Measurements from ENCODE around the gene CTSC.
A peak's percentile ranks its signal among the peaks of the same experiment; 100 is the strongest.
"Not testable (repeated sequence)": the region's sequence is repeated elsewhere in the genome, so short reads cannot be mapped to it uniquely, and the experiment has no call there.

Gene CTSC

GRCh38 chr11:88322881-88323280 lies 14.7 kb downstream of the CTSC start:
- peaks cover 55 to 84% of the 10 kb centered on the region in 2 donors for H3K4me1 Mint-ChIP-seq (ENCODE audit: low read depth in 2 of 2)
- H3K36me3 Mint-ChIP-seq (ENCODE audit: insufficient read depth), result peaks cover 48% of the 10 kb centered on the region
- peak overlapping the region; percentile 17 to 53 for H3K4me3 Mint-ChIP-seq
- not testable (repeated sequence) for DNase-seq; H3K27me3 Mint-ChIP-seq; H3K9me3 Mint-ChIP-seq; ATAC-seq (replicated peaks)
- peak overlapping the region in 1 of 2 donors; percentile 93 for H3K27ac Mint-ChIP-seq

GRCh38 chr11:88321412-88321811 lies 16.1 kb downstream of the CTSC start:
- Mint-ChIP-seq H3K36me3 (ENCODE audit: insufficient read depth) (peaks cover 41% of the 10 kb centered on the region), H3K27ac (peak overlapping the region in 1 of 2 donors; percentile 93), H3K4me1 (ENCODE audit: low read depth in 2 of 2) (peaks cover 47 to 75% of the 10 kb centered on the region in 2 donors), H3K4me3 (peak overlapping the region in 1 of 2 donors; percentile 53)
- not testable (repeated sequence) for H3K27me3 Mint-ChIP-seq; DNase-seq; H3K9me3 Mint-ChIP-seq; ATAC-seq (replicated peaks)

- H3K4me3 Mint-ChIP-seq, result peak overlapping the region; percentile 2 to 5
- peak overlapping the region in 1 of 2 donors; percentile 64 for H3K27ac Mint-ChIP-seq
- ATAC-seq (replicated peaks) (no peak), DNase-seq (no peak)
- H3K9me3 Mint-ChIP-seq, result no peaks in the 10 kb centered on the region
- peaks cover 38 to 70% of the 10 kb centered on the region in 2 donors for H3K4me1 Mint-ChIP-seq (ENCODE audit: low read depth in 2 of 2)
- peaks cover 29% of the 10 kb centered on the region for H3K36me3 Mint-ChIP-seq (ENCODE audit: insufficient read depth)
- no peaks in the 10 kb centered on the region for H3K27me3 Mint-ChIP-seq
These were observed 17.4 kb downstream of the CTSC start for GRCh38 chr11:88320149-88320559.

GRCh38 chr11:88318017-88318416 lies 19.5 kb downstream of the CTSC start:
- Mint-ChIP-seq H3K27me3 (no peaks in the 10 kb centered on the region), H3K9me3 (no peaks in the 10 kb centered on the region), H3K4me3 (no peak overlapping the region), H3K4me1 (ENCODE audit: low read depth in 2 of 2) (peaks cover 29 to 70% of the 10 kb centered on the region in 2 donors), H3K27ac (peak overlapping the region; percentile 23 to 65), H3K36me3 (ENCODE audit: insufficient read depth) (peaks cover 15% of the 10 kb centered on the region)
- ATAC-seq (replicated peaks) (no peak), DNase-seq (no peak)

GRCh38 chr11:88317536-88317935 lies 20.0 kb downstream of the CTSC start:
- peaks cover 13% of the 10 kb centered on the region for H3K36me3 Mint-ChIP-seq (ENCODE audit: insufficient read depth)
- peaks cover 29 to 70% of the 10 kb centered on the region in 2 donors for H3K4me1 Mint-ChIP-seq (ENCODE audit: low read depth in 2 of 2)
- no peak for DNase-seq
- H3K27me3 Mint-ChIP-seq, result no peaks in the 10 kb centered on the region
- no peak overlapping the region for H3K4me3 Mint-ChIP-seq
- ATAC-seq (replicated peaks), result no peak
- no peaks in the 10 kb centered on the region for H3K9me3 Mint-ChIP-seq
- peak overlapping the region in 1 of 2 donors; percentile 65 for H3K27ac Mint-ChIP-seq

GRCh38 chr11:88315981-88316441 lies 21.5 kb downstream of the CTSC start:
- no peak overlapping the region for H3K4me3 Mint-ChIP-seq
- peaks cover 28 to 68% of the 10 kb centered on the region in 2 donors for H3K4me1 Mint-ChIP-seq (ENCODE audit: low read depth in 2 of 2)
- peaks cover 17% of the 10 kb centered on the region for H3K36me3 Mint-ChIP-seq (ENCODE audit: insufficient read depth)
- H3K9me3 Mint-ChIP-seq, result no peaks in the 10 kb centered on the region
- H3K27me3 Mint-ChIP-seq, result no peaks in the 10 kb centered on the region
- ATAC-seq (replicated peaks) (no peak), DNase-seq (no peak)
- H3K27ac Mint-ChIP-seq, result peak overlapping the region in 1 of 2 donors; percentile 16

GRCh38 chr11:88315015-88315414 lies 22.5 kb downstream of the CTSC start:
- DNase-seq (no peak), ATAC-seq (replicated peaks) (no peak)
- peaks cover 20% of the 10 kb centered on the region for H3K36me3 Mint-ChIP-seq (ENCODE audit: insufficient read depth)
- peaks cover 24 to 64% of the 10 kb centered on the region in 2 donors for H3K4me1 Mint-ChIP-seq (ENCODE audit: low read depth in 2 of 2)
- H3K9me3 Mint-ChIP-seq, result no peaks in the 10 kb centered on the region
- H3K27me3 Mint-ChIP-seq, result no peaks in the 10 kb centered on the region
- H3K4me3 Mint-ChIP-seq, result no peak overlapping the region
- H3K27ac Mint-ChIP-seq, result peak overlapping the region; percentile 38 to 60

GRCh38 chr11:88313441-88313840 lies 24.1 kb downstream of the CTSC start:
- peaks cover 28 to 59% of the 10 kb centered on the region in 2 donors for H3K4me1 Mint-ChIP-seq (ENCODE audit: low read depth in 2 of 2)
- peak overlapping the region in 1 of 2 donors; percentile 36 for H3K4me3 Mint-ChIP-seq
- H3K27ac Mint-ChIP-seq, result peak overlapping the region; percentile 38 to 85
- peaks cover 32% of the 10 kb centered on the region for H3K36me3 Mint-ChIP-seq (ENCODE audit: insufficient read depth)
- ATAC-seq (replicated peaks) (no peak), DNase-seq (no peak)
- H3K27me3 Mint-ChIP-seq, result no peaks in the 10 kb centered on the region
- no peaks in the 10 kb centered on the region for H3K9me3 Mint-ChIP-seq

GRCh38 chr11:88312628-88313027 lies 24.9 kb downstream of the CTSC start:
- H3K27me3 Mint-ChIP-seq, result no peaks in the 10 kb centered on the region
- no peaks in the 10 kb centered on the region for H3K9me3 Mint-ChIP-seq
- peak overlapping the region; percentile 36 to 63 for H3K4me3 Mint-ChIP-seq
- H3K36me3 Mint-ChIP-seq (ENCODE audit: insufficient read depth), result peaks cover 39% of the 10 kb centered on the region
- H3K27ac Mint-ChIP-seq, result peak overlapping the region; percentile 38 to 85
- ATAC-seq (replicated peaks) (no peak), DNase-seq (no peak)
- H3K4me1 Mint-ChIP-seq (ENCODE audit: low read depth in 2 of 2), result peaks cover 31 to 56% of the 10 kb centered on the region in 2 donors

GRCh38 chr11:88310246-88310645 lies 27.3 kb downstream of the CTSC start:
- Mint-ChIP-seq H3K27ac (peak overlapping the region in 1 of 2 donors; percentile 35), H3K27me3 (no peaks in the 10 kb centered on the region), H3K36me3 (ENCODE audit: insufficient read depth) (peaks cover 51% of the 10 kb centered on the region), H3K4me1 (ENCODE audit: low read depth in 2 of 2) (peaks cover 43 to 67% of the 10 kb centered on the region in 2 donors), H3K4me3 (no peak overlapping the region), H3K9me3 (no peaks in the 10 kb centered on the region)
- DNase-seq (no peak), ATAC-seq (replicated peaks) (no peak)

GRCh38 chr11:88308576-88308975 lies 29.0 kb downstream of the CTSC start:
- Mint-ChIP-seq H3K4me3 (no peak overlapping the region), H3K27me3 (no peaks in the 10 kb centered on the region), H3K4me1 (ENCODE audit: low read depth in 2 of 2) (peaks cover 41 to 57% of the 10 kb centered on the region in 2 donors), H3K9me3 (no peaks in the 10 kb centered on the region), H3K36me3 (ENCODE audit: insufficient read depth) (peaks cover 54% of the 10 kb centered on the region), H3K27ac (peak overlapping the region in 1 of 2 donors; percentile 1)
- ATAC-seq (replicated peaks) (no peak), DNase-seq (no peak)

GRCh38 chr11:88307749-88308425 lies 29.6 kb downstream of the CTSC start:
- Mint-ChIP-seq H3K27ac (peak overlapping the region; percentile 22 to 59), H3K9me3 (no peaks in the 10 kb centered on the region)

GRCh38 chr11:88306785-88307184 lies 30.8 kb downstream of the CTSC start:
- Mint-ChIP-seq H3K36me3 (ENCODE audit: insufficient read depth) (peaks cover 65% of the 10 kb centered on the region), H3K4me3 (peak overlapping the region in 1 of 2 donors; percentile 38), H3K27me3 (no peaks in the 10 kb centered on the region)

More at GRCh38 chr11:88307749-88308425, 29.6 kb downstream of the CTSC start:
- peaks cover 57% of the 10 kb centered on the region for H3K36me3 Mint-ChIP-seq (ENCODE audit: insufficient read depth)
- H3K4me1 Mint-ChIP-seq (ENCODE audit: low read depth in 2 of 2), result peaks cover 41 to 57% of the 10 kb centered on the region in 2 donors
- DNase-seq (no peak), ATAC-seq (replicated peaks) (no peak)
- peak overlapping the region in 1 of 2 donors; percentile 4 for H3K4me3 Mint-ChIP-seq
- no peaks in the 10 kb centered on the region for H3K27me3 Mint-ChIP-seq

GRCh38 chr11:88305430-88305829 lies 32.1 kb downstream of the CTSC start:
- H3K9me3 Mint-ChIP-seq, result no peaks in the 10 kb centered on the region
- ATAC-seq (replicated peaks), result no peak
- DNase-seq, result no peak
- H3K36me3 Mint-ChIP-seq (ENCODE audit: insufficient read depth), result peaks cover 63% of the 10 kb centered on the region
- peak overlapping the region; percentile 8 to 89 for H3K27ac Mint-ChIP-seq
- H3K27me3 Mint-ChIP-seq, result no peaks in the 10 kb centered on the region
- no peak overlapping the region for H3K4me3 Mint-ChIP-seq
- H3K4me1 Mint-ChIP-seq (ENCODE audit: low read depth in 2 of 2), result peaks cover 45 to 63% of the 10 kb centered on the region in 2 donors

More at GRCh38 chr11:88306785-88307184, 30.8 kb downstream of the CTSC start:
- Mint-ChIP-seq H3K4me1 (ENCODE audit: low read depth in 2 of 2) (peaks cover 40 to 59% of the 10 kb centered on the region in 2 donors), H3K27ac (peak overlapping the region; percentile 8 to 89), H3K9me3 (no peaks in the 10 kb centered on the region)
- no peak for DNase-seq
- peak; percentile 31 for ATAC-seq (replicated peaks)

Data from effector memory CD8-positive, alpha-beta T cell (primary cell).